Effector memory CD4-positive, alpha-beta T cell (primary cell): ENCODE data around the gene ATP2A1.

Experiments
- DNase-seq, 3 donors: peaks; one replicate each; pipeline ENCODE4 v3.0.0-alpha.2; 2020
- H3K27ac ChIP-seq: 2 replicates; pipeline ENCODE4 v1.7.0; 2013; ENCODE audit warnings: mild to moderate bottlenecking, low read length, moderate library complexity; ENCODE audit not compliant: insufficient read depth, poor library complexity, severe bottlenecking
- H3K27me3 ChIP-seq: replicated peaks from 2 replicates; pipeline ENCODE4 v1.7.0; 2013; ENCODE audit warnings: mild to moderate bottlenecking, low read length; ENCODE audit not compliant: insufficient read depth, control insufficient read depth, poor library complexity, severe bottlenecking
- H3K36me3 ChIP-seq: 2 replicates; pipeline ENCODE4 v1.7.0; 2013; ENCODE audit warnings: mild to moderate bottlenecking, low read length, moderate library complexity; ENCODE audit not compliant: control insufficient read depth, insufficient read depth
- H3K4me1 ChIP-seq: 2 replicates; pipeline ENCODE4 v1.7.0; 2013; ENCODE audit warnings: low read length, mild to moderate bottlenecking; ENCODE audit not compliant: control insufficient read depth, insufficient read depth, poor library complexity, severe bottlenecking
- H3K4me3 ChIP-seq: 2 replicates; pipeline ENCODE4 v1.7.0; 2013; ENCODE audit warnings: low read length, low read depth, mild to moderate bottlenecking; ENCODE audit not compliant: insufficient read depth, poor library complexity, severe bottlenecking
- H3K9me3 ChIP-seq: 2 replicates; pipeline ENCODE4 v1.7.0; 2013; ENCODE audit warnings: mild to moderate bottlenecking, low read length, moderate library complexity; ENCODE audit not compliant: control insufficient read depth

ATP2A1 gene

DNA sequence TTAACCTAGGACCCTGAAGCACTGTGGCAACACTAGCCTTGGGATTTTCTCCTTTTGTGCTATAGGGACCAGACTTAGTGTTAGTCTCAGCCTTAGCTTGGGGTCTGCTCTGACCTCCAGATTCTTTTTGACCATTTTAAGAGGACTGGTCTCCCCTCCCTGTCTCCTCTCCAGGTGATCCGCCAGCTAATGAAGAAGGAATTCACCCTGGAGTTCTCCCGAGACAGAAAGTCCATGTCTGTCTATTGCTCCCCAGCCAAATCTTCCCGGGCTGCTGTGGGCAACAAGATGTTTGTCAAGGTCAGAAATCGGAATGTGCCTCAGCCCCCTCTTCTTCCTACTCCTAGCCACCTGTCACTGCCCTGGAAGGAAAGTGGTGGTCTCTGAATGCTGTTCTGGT, 19.5 kb downstream of the ATP2A1 start:
- Histone ChIP-seq H3K4me1 (no peaks in the 10 kb centered on the region), H3K9me3 (no peaks in the 10 kb centered on the region), H3K27me3 (no peaks in the 10 kb centered on the region), H3K27ac (no peak overlapping the region), H3K4me3 (no peak overlapping the region), H3K36me3 (no peaks in the 10 kb centered on the region)
- DNase-seq: no peak

- Histone ChIP-seq H3K36me3 (no peaks in the 10 kb centered on the region), H3K4me1 (no peaks in the 10 kb centered on the region), H3K27me3 (no peaks in the 10 kb centered on the region), H3K9me3 (no peaks in the 10 kb centered on the region), H3K4me3 (no peak overlapping the region), H3K27ac (no peak overlapping the region)
- DNase-seq: no peak
Observed at GRCh38 chr16:28898266-28898665, 20.0 kb downstream of the ATP2A1 start.

DNA sequence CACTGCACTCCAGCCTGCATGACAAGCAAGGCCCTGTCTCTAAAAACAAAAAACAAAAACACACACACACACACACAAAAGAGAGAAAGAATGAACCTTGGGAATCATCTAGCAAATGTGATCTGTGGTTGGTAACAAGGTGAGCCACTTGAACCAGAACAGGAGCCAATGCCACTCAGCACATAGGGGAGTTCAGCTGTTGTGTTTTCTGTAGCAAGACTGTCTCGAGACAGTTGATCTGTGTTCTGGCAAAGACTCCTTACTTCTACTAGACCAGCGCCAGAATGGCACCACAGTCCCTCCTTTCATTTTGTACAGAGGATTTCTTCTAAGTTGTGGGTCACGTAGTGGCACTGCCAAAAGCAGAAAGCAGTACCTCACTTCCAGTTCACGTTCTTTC, 20.7 kb downstream of the ATP2A1 start:
- H3K27me3 ChIP-seq: no peaks in the 10 kb centered on the region
- H3K27ac ChIP-seq: no peak overlapping the region
- no peaks in the 10 kb centered on the region for H3K36me3 ChIP-seq
- no peak overlapping the region for H3K4me3 ChIP-seq
- no peaks in the 10 kb centered on the region for H3K4me1 ChIP-seq
- no peaks in the 10 kb centered on the region for H3K9me3 ChIP-seq
- DNase-seq: no peak

DNA sequence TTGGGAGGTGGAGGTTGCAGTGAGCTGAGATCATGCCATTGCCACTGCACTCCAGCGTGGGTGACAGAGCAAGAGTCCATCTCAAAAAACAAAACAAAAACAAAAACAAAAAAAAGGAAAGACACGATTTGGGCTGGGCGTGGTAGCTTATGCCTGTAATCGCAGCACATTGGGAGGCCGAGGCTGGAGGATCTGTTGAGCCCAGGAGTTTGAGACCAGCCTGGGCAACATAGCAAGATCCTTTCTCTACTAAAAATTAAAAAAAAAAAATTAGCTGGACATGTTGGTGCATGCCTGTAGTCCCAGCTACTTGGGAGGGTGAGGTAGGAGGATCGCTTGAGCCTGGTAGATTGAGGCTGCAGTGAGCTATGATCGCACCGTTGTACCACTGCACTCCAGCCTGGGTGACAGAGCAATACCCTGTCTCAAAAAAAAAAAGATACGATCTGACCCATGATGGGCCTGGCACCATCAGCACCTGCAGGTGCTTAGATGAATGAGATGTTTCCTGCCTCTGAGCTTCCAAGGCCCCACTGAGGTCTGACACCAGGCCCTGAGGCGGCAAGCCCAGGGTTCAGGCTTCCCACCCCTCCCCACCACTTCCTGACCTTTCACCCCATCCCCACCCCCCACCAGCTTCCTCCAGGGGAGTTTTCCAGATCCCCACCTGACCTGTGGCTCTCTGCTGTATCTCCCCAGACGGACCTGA, 21.7 kb downstream of the ATP2A1 start:
- Histone ChIP-seq H3K4me3 (no peak overlapping the region), H3K27me3 (no peaks in the 10 kb centered on the region), H3K9me3 (no peaks in the 10 kb centered on the region), H3K27ac (no peak overlapping the region), H3K4me1 (no peaks in the 10 kb centered on the region), H3K36me3 (no peaks in the 10 kb centered on the region)
- DNase-seq: no peak

GRCh38 chr16:28900601-28901000, 22.3 kb downstream of the ATP2A1 start:
- H3K27me3 ChIP-seq: no peaks in the 10 kb centered on the region
- no peak overlapping the region for H3K27ac ChIP-seq
- H3K9me3 ChIP-seq: no peaks in the 10 kb centered on the region
- no peaks in the 10 kb centered on the region for H3K36me3 ChIP-seq
- no peak for DNase-seq
- no peak overlapping the region for H3K4me3 ChIP-seq
- no peaks in the 10 kb centered on the region for H3K4me1 ChIP-seq

GRCh38 chr16:28901862-28902261, 23.6 kb downstream of the ATP2A1 start:
- Histone ChIP-seq H3K4me1 (no peaks in the 10 kb centered on the region), H3K4me3 (no peak overlapping the region), H3K27me3 (no peaks in the 10 kb centered on the region), H3K9me3 (no peaks in the 10 kb centered on the region), H3K36me3 (no peaks in the 10 kb centered on the region), H3K27ac (no peak overlapping the region)
- DNase-seq: no peak

DNA sequence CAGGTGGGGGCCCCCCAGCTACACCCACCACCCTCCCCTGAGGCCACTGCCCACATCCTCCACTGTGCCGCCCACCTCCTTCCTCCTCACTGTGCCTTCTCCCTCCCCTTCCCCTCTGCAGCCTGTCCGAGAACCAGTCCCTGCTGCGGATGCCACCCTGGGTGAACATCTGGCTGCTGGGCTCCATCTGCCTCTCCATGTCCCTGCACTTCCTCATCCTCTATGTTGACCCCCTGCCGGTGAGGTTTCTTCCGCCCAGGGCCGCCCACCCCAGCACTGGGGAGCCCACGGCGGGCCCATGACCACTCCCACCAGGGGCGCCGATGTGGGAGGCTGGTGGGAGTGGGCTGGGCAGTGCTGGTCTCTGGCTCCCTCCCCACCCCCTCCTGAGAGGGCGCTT, 24.6 kb downstream of the ATP2A1 start:
- no peak for DNase-seq
- Histone ChIP-seq H3K27me3 (no peaks in the 10 kb centered on the region), H3K4me1 (no peaks in the 10 kb centered on the region), H3K27ac (no peak overlapping the region), H3K4me3 (no peak overlapping the region), H3K9me3 (no peaks in the 10 kb centered on the region), H3K36me3 (no peaks in the 10 kb centered on the region)

DNA sequence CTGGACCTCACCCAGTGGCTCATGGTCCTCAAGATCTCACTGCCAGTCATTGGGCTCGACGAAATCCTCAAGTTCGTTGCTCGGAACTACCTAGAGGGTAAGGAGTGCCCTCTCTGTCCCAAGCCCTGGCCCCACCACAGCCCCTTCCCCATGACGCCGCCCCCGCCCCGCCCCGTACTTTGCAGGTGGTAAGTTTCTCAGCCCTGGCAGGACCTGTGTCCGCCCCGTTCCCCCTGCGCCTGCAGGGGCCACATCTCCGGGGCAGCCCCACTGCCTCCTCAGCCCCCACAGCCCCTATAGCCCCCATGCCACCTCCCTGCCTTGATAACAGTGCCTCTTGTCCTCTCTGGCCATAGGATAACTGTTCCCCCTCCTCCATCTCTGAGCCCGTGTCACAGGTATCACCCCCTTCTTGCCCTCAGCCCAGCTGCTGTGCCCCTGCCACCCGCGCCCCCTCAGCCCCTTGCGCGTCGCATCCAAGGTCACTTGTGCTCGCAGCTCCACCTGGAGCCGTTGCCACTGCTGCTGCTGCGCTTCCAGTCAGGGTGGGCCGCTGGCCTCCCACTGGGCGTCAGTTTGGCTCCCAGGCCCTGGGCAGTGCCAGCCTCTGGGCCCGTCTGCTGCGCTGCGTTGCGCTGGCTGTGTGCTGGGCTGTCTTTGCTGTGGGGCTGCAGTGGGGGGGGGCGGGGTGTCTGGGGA, 25.2 kb downstream of the ATP2A1 start:
- no peaks in the 10 kb centered on the region for H3K4me1 ChIP-seq
- H3K27ac ChIP-seq: no peak overlapping the region
- H3K27me3 ChIP-seq: no peaks in the 10 kb centered on the region
- H3K4me3 ChIP-seq: no peak overlapping the region
- DNase-seq: no peak
- H3K9me3 ChIP-seq: no peaks in the 10 kb centered on the region
- H3K36me3 ChIP-seq: peaks cover 3% of the 10 kb centered on the region

- H3K4me1 ChIP-seq: no peaks in the 10 kb centered on the region
- H3K27me3 ChIP-seq: no peaks in the 10 kb centered on the region
- no peak overlapping the region for H3K27ac ChIP-seq
- DNase-seq: no peak
- H3K36me3 ChIP-seq: peaks cover 5% of the 10 kb centered on the region
- no peaks in the 10 kb centered on the region for H3K9me3 ChIP-seq
- no peak overlapping the region for H3K4me3 ChIP-seq
Observed at GRCh38 chr16:28904363-28904762, 26.1 kb downstream of the ATP2A1 start.

DNA sequence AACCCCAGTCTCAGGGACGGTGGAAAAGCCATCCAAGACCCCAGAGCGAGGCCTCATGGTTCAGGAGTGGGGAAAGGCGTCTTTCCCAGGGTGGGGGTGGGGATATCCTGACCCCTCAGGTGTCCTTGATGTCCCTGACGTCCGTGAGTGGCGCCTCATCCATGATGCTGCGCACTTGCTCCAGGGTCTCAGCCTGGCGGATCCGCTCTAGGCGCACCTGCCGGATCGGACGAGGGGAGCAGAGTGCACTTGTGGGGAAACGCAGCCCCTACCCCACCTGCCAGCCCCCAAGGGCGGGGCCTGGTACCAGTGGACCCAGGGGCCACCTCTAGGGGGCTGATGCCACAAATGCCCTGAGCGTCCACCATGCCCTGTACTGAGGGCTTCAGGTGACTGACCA, 26.5 kb downstream of the ATP2A1 start:
- DNase-seq: no peak
- Histone ChIP-seq H3K27me3 (no peaks in the 10 kb centered on the region), H3K36me3 (peaks cover 5% of the 10 kb centered on the region), H3K27ac (no peak overlapping the region), H3K9me3 (no peaks in the 10 kb centered on the region), H3K4me1 (no peaks in the 10 kb centered on the region), H3K4me3 (no peak overlapping the region)
